ENCODE results near the gene DLGAP5. TPM values are rescaled to one million over a fixed set of nuclear protein-coding genes. Genes with fewer than 3 reads are reported as not detected.

The DLGAP5 gene
- polyA plus RNA-seq, 1 donor (not counting 4 experiments of a cell fraction or from before 2014, with no cell fraction given): 15.3 TPM

GRCh38 chr14:55188686-55189295 lies 2.6 kb downstream of the DLGAP5 start:
- H3K36me3 ChIP-seq (ENCODE audit: control insufficient read depth in 2 of 2, extremely low read depth in 1 of 2, insufficient read depth in 2 of 2, low read length in 2 of 2): peaks cover 0 to 6% of the 10 kb centered on the region in 2 experiments
- H3K4me1 ChIP-seq (ENCODE audit: control insufficient read depth, extremely low read depth, insufficient read depth, low read length): peaks cover 11% of the 10 kb centered on the region
- no peak overlapping the region for H3K4me2 ChIP-seq (ENCODE audit: control insufficient read depth, extremely low read depth, insufficient read depth, low read depth, low read length)
- H2AFZ ChIP-seq (ENCODE audit: control insufficient read depth, low read length): no peak overlapping the region
- no peak overlapping the region for H3K4me3 ChIP-seq (ENCODE audit: control insufficient read depth in 2 of 3, extremely low read depth in 1 of 3, insufficient read depth in 2 of 3, low read depth in 1 of 3, low read length in 3 of 3)
- H3K9me3 ChIP-seq (ENCODE audit: control insufficient read depth, low read depth, low read length): no peaks in the 10 kb centered on the region
- FAIRE-seq (no peak), DNase-seq (ENCODE audit: low read depth, low spot score) (no peak)
- no peak for TF ChIP-seq EZH2 (IDR thresholded peaks at IDR 0.05; ENCODE audit: low read length)
- TF ChIP-seq CTCF (optimal IDR thresholded peaks at IDR 0.05 in 1 of 3, IDR thresholded peaks at IDR 0.05 in 1 of 3, conservative IDR thresholded peaks at IDR 0.05 in 1 of 3; ENCODE audit: extremely low read depth in 1 of 3, insufficient read depth in 2 of 3, low read length in 3 of 3): no peak
- no peaks in the 10 kb centered on the region for H3K27me3 ChIP-seq (ENCODE audit: control insufficient read depth, extremely low read depth, insufficient read depth, low read length)
- dilution Hi-C loops (cut with MboI; ENCODE audit: extremely low pct_ligation_motif_present, low sequenced_read_pairs): no loop called here
- H3K9ac ChIP-seq (ENCODE audit: control insufficient read depth, extremely low read depth, insufficient read depth, low read length): no peak overlapping the region
- H3K27ac ChIP-seq (ENCODE audit: control insufficient read depth, insufficient read depth, low read length): no peak overlapping the region
- H3K9me1 ChIP-seq (ENCODE audit: control insufficient read depth, extremely low read depth, insufficient read depth, low read length): no peaks in the 10 kb centered on the region
- H3K79me2 ChIP-seq (ENCODE audit: control insufficient read depth, insufficient read depth, low read length): peaks cover 21% of the 10 kb centered on the region
- no peaks in the 10 kb centered on the region for H4K20me1 ChIP-seq (ENCODE audit: control insufficient read depth, extremely low read depth, insufficient read depth, low read length)

GRCh38 chr14:55180434-55180833 lies 11.0 kb downstream of the DLGAP5 start:
- no peak overlapping the region for H3K27ac ChIP-seq (ENCODE audit: control insufficient read depth, insufficient read depth, low read length)
- H3K27me3 ChIP-seq (ENCODE audit: control insufficient read depth, extremely low read depth, insufficient read depth, low read length): no peaks in the 10 kb centered on the region
- peaks cover 0 to 10% of the 10 kb centered on the region in 2 experiments for H3K36me3 ChIP-seq (ENCODE audit: control insufficient read depth in 2 of 2, extremely low read depth in 1 of 2, insufficient read depth in 2 of 2, low read length in 2 of 2)
- no peak overlapping the region for H3K4me2 ChIP-seq (ENCODE audit: control insufficient read depth, extremely low read depth, insufficient read depth, low read depth, low read length)
- dilution Hi-C loops (cut with MboI; ENCODE audit: extremely low pct_ligation_motif_present, low sequenced_read_pairs): no loop called here
- no peaks in the 10 kb centered on the region for H3K4me1 ChIP-seq (ENCODE audit: control insufficient read depth, extremely low read depth, insufficient read depth, low read length)
- no peak overlapping the region for H3K9ac ChIP-seq (ENCODE audit: control insufficient read depth, extremely low read depth, insufficient read depth, low read length)
- H3K79me2 ChIP-seq (ENCODE audit: control insufficient read depth, insufficient read depth, low read length): no peaks in the 10 kb centered on the region
- DNase-seq (ENCODE audit: low read depth, low spot score): no peak
- no peak overlapping the region for H2AFZ ChIP-seq (ENCODE audit: control insufficient read depth, low read length)
- FAIRE-seq: no peak
- H3K9me1 ChIP-seq (ENCODE audit: control insufficient read depth, extremely low read depth, insufficient read depth, low read length): no peaks in the 10 kb centered on the region
- TF ChIP-seq CTCF (optimal IDR thresholded peaks at IDR 0.05 in 1 of 3, IDR thresholded peaks at IDR 0.05 in 1 of 3, conservative IDR thresholded peaks at IDR 0.05 in 1 of 3; ENCODE audit: extremely low read depth in 1 of 3, insufficient read depth in 2 of 3, low read length in 3 of 3) (no peak), EZH2 (IDR thresholded peaks at IDR 0.05; ENCODE audit: low read length) (no peak)
- H3K9me3 ChIP-seq (ENCODE audit: control insufficient read depth, low read depth, low read length): no peaks in the 10 kb centered on the region
- no peaks in the 10 kb centered on the region for H4K20me1 ChIP-seq (ENCODE audit: control insufficient read depth, extremely low read depth, insufficient read depth, low read length)
- H3K4me3 ChIP-seq (ENCODE audit: control insufficient read depth in 2 of 3, extremely low read depth in 1 of 3, insufficient read depth in 2 of 3, low read depth in 1 of 3, low read length in 3 of 3): no peak overlapping the region
